ENCODE data around the gene NABP1. TPM values are rescaled to one million over a fixed set of nuclear protein-coding genes. Genes with fewer than 3 reads are reported as not detected.

Gene NABP1
- polyA plus RNA-seq, 1 donor, result 16.0 TPM

DNA sequence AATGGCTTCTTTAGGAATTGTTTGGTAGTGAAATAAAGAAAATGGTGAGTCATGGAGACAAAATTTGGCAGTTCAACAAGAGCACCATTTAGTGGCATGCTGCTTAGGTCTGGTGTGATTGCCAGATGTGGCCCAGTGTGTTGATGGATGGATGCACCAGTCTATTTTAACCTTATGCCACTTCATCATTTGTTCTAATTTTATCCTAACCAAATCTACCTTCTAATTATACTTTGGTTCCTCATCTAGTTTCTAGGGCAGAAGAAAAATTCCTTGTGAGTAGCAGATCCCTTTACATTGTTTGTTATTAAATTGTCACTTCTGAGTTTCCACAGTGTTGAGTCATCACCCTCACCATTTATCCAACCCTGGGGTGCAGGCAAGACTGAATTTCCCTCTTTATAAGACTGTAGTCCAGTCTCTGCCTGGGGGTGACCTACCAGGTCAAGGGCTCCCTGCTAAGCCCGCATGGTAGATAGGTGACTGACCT lies 32.5 kb downstream of the NABP1 start:
- DNase-seq, result no peak

DNA sequence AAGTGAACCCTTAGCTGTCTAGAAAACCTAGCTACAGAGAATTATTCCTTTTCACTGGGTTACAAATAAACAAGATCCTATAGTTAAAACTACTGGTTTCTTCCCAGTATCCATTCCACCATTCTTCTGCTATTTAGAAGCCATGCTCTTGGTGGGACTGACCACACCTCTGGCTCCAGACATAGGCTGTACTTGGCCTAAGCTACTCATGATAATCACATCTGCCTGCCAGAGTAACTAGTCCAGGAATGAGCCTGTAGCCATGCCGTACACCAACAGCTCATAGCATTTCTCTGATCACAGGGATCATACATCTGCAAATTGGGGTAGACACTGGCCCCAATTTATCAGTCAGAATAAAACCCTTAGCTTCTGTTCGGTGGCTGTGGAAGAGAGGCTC lies 33.7 kb downstream of the NABP1 start:
- no peak for DNase-seq

DNA sequence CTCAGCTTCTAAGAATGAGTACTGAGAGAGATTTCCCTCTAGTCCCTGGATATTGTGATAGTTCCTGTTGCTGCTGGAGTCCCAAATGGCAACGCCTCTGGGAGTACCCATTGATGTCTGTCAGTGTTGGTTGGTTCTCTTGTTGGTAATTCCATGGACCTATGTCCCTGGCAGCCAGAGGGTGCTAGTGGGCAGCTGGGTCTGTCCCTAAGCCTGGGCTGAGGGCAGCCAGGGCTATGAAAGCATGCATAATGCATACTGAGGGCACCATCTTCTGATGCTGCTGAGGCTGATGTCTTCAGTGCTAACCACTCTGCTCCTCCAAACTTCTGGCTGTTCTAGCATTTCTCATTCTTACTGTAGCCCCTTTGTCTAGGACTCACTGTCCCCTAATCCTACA lies 35.9 kb downstream of the NABP1 start:
- no peak for DNase-seq

DNA sequence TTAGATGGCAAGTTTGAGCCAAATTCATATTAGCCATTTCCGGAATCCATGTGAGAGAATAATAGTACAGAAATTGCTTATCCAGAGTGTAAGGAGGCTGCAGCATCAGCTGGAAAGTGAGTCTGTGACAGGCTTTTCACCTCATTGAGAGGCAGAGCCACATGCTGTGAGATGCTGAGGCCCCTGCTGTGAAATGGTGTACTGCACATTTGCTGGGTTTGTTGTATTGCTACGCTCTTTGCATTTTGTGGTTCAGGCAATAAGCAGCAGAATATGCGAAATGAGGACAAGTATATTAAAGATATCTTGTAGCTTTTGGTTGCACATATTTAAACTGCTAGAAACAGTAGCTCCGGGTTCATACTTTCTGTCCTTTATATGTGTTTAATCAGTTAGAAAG lies 37.0 kb downstream of the NABP1 start:
- no peak for DNase-seq

DNA sequence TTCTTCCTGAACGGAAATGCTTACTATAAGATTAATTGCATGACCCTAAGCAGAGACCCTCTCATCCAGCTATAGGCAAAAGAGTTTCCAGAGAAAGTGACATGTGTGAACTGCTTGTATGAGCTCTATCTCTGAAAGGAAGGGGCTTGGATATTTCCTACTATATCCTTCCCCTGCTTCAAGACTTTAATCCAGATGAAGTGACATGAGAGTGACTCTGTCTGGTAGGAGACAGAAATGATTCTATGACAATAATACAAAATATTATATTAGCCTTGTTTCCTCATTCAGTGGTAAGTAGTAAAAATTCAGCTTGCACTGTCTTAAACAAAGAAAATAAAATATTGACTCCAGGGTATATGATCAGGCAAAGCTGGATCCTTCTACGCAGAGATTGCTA lies 37.5 kb downstream of the NABP1 start:
- DNase-seq, result no peak

DNA sequence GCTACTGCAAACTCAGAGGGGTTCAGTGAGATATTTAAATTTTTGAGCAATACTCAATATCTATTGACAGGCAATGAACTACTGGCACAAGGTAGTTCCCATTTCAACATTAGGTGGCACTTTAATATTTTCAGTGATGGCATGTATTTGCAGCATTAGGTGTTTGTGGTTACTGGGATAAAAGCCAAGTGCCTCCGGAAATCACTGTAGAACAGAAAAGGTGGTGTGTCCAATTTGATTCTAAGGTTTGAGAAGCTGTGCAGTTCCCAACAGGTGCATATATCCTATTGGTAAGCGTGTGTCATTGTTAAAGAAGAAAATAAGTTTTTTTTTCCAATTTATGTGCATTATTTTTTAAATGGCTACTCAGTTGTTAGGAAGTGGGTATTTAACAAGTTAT lies 41.3 kb downstream of the NABP1 start:
- DNase-seq, result no peak

DNA sequence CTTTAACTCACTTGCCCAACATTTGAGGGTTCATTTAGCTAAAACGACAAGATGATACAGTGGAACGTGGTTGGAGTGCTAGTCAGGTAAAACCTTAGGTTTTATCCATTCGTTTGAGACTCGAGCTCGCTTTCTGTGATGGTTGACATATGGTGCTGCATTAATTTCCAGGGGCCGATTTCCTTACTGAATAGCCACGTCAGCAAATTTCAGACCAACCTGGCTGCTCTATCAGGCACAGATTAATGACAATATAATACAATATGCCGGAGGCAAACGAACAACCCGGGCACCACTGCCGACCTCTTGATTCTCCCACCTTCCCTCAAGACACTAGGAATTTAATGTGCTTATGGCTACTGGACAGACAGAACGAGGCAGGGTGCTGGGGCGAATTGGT lies 42.0 kb downstream of the NABP1 start:
- DNase-seq, result no peak

DNA sequence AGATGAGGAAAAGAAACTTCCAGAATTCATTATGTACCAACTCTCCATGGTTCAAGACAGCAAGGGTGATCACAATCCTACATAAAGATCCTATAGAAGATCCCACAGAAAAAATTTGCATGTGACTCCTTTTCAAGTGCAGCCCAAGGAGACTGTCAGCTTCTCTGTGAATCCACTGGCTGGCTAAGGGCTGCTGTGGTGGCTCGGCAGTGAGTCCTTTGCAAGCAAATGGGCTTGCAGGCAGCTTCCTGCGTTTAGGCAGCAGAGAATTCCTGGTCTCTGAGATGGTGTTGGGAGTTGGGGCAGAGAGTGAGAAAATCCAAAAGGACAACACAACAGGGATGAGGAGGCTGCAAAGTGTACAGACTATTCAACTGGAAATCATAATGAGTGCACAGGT lies 43.4 kb downstream of the NABP1 start:
- no peak for DNase-seq

DNA sequence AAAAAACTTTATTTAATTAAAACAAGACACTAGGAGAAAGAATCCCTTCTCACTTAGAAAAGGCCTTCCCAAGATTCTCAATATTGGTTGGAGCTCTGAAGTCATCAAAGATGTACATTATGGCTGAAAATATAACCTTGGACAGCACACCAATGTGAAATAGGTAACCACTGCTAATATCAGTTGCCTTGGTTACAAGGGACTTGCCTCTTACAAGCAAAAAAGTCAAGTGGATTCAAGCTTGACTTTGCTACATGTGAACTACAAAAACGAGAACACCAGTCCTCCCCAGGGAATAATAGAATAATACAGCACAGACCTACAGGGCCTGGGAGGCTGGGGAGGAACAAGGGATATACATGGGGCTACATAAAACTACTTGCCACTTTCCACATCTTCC lies 46.1 kb downstream of the NABP1 start:
- no peak for DNase-seq

DNA sequence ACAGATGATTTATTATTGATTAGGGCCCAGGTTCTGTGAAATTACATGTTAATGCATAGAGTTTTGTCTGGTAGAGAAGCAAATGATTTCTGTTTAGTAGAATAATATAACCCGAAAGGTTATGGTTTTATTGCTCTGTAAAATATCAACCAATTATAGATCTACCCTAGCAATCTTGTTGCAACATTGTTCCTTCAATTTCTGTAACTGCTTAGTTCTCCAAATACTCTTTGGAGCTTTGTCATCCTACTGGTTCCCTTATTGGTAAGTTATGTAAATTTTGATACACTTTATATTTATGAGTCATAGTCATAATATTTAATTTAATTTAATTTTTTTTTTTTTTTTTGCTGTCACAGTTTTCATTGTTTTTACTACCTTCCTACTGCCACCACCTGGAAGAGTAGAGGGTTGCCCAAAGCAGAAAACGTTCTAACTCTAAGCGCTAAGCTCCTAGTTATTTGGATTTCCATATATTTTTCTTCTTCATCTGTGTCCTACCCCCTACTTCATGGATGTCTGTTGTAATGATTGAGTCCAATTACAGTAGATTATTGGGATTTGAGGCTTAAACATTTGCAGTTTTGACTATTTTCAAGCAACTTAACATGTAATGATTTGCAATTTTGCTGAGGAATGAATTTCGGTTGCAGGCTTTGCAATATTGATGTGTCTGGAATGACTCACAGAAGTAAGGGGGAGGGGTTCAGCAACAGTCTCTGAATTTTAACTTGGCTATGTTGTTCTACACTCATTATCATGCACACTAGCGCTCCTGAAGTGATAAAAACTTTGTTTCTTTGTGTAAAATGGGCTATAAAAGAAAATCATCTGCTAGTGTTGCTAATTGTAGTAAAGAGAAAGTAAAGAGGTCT lies 51.1 kb downstream of the NABP1 start:
- no peak for DNase-seq

DNA sequence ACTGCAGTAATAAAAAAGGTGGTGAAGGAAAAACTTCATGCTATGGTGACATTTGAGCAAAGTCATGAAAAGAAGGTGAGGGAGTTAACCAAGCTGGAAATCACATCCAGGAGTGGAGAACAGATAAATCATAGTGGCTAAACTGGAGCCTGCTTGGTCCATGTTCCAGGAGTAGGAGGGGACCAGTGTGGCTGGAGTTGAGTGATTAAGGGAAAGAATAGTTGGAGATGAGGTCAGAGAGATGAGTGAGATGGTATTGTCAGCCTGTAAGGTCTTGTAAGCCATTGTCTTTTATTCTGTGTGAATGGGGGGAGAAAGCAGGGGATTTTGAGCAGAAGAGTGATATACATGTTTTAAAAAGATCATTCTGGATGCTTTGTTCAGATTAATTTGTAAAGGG lies 52.3 kb downstream of the NABP1 start:
- DNase-seq, result no peak

Other genes with a start within 250 kb of the NABP1 start
- 41.4 TPM for gene CAVIN2, start 169.0 kb downstream of the NABP1 start, polyA plus RNA-seq (ENCODE audit: insufficient read length)